GM18519 (cell line): ENCODE data around the gene SGSH.

Source experiments
- ATAC-seq: cut with Tn5 transposase; IDR thresholded peaks from one replicate; pipeline ENCODE4 v1.9.1; 2021; ENCODE audit warnings: mild to moderate bottlenecking, moderate library complexity; ENCODE audit not compliant: unreplicated experiment, low FRiP score

The SGSH gene

DNA sequence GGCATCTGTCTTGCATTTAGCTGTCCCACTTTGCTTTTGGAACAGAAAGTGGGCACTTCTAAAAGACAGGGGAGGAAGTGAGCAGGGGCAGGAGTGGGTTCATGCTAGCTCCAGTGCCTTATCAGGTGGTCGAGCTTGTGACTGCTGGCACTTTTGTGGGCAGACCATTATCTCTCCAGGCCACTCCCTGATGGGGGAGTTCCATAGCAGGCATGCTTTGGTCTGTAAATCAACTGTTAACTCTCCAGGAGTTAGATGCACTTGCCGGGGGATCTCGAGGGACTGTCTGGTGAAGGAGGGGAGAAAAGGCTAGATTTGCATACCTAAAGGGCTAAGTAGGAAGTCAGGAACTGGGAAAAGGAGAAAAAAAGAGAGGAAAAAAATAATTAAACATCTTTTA, 59.6 kb downstream of the SGSH start:
- no peak for ATAC-seq
